T-helper 2 cell (primary cell): Measurements from ENCODE around the gene PSMD1.
"Not testable (repeated sequence)": the region's sequence is repeated elsewhere in the genome, so short reads cannot be mapped to it uniquely, and the experiment has no call there.

ENCODE experiments used
- DNase-seq, 5 experiments: peaks; one replicate each; pipeline versions ENCODE4 v3.0.0 to v3.0.0-alpha.2; 2012 to 2022

Gene PSMD1

DNA sequence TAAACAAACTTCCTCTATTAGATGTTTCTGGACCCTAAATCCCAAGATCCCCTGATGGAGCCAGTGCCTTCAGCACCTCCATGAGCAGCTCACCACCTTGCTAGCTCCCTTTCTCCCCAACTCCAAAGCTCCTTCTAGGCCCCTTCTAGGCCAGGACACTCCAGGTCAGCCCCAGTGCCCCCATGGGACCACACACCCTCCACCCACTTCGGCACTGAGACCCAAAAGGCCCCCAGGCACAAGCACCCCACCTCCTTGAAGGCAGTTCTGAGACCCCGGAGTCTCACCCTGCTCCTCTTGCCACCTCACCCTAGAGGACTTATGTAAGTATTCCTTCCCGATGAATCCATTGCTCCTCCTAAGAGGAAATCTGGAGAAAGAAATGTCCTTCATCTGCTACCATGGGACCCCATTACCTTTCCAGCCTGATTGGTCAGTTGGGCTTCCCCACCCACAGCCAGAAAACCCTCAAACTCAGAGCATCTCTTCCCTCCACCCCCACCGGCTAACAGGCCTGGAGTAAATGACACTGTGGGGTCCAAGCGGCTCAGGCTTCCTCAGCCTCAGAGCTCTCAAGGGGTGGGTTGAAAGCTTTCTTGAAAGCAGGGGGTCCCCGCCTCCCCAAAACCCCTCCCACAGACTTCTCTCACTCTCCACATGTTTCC lies 132.0 kb downstream of the PSMD1 start:
- no peak for DNase-seq

DNA sequence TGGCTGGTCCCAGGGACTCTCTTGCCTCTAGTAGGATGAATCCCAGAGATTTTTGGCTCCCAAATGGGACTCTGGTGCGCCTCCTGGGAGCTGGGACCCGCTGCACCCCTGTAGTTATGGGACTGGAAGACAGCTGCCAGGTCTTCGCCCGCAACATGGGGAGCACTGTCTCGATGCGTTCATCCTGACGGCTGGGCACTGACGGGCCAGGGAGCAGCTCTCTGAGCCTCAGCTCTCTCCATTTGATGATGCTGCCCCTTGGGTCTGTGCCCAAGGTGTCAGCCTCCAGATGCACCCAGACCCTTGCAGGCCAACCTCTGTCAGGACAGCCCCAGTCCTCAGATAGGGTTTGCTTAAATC lies 132.5 kb downstream of the PSMD1 start:
- DNase-seq: no peak

DNA sequence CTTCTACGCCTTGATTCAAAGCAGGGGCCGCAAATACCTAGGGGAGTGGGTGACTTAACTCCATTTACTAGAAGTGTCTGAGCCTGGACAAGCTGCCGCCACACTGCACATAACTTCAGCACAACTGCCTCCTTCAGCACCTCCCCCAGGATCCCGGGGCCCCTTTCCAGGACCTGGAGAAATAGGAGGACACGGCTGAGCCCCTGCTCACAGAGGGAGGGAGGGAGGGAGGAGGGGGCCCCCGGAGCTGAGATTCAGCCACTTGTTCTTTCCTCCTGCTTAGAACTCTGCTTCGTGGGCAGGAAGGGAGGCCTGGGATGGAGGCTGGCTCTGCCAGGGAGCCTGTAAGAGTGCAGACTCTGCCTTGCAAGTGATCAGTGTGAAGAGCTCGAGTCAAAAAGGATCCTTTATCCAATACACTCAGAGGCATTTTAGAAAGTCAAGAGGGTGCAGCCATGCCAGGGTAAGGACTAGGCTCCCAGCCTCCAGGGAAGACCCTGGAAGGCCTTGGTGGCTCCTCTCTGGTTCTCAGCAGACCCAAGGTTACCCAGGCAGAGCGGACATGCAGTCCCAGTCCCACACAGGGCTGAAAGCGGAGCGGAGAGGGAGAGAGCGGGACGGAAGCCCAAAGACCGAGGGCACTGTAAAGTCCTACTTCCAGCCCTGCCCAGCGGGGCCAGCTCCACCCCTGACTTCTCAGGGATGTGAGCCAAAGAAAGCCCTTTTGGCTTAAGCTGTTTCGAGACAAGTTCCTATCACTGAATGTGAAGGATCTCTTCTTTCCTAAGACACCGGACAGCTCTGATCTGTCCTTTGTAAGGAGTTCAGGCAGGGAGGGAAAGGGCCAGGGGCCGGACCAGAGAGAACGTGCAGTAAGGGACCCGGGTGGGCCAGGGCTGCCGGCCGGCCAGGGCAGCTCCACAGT lies 133.2 kb downstream of the PSMD1 start:
- no peak for DNase-seq

DNA sequence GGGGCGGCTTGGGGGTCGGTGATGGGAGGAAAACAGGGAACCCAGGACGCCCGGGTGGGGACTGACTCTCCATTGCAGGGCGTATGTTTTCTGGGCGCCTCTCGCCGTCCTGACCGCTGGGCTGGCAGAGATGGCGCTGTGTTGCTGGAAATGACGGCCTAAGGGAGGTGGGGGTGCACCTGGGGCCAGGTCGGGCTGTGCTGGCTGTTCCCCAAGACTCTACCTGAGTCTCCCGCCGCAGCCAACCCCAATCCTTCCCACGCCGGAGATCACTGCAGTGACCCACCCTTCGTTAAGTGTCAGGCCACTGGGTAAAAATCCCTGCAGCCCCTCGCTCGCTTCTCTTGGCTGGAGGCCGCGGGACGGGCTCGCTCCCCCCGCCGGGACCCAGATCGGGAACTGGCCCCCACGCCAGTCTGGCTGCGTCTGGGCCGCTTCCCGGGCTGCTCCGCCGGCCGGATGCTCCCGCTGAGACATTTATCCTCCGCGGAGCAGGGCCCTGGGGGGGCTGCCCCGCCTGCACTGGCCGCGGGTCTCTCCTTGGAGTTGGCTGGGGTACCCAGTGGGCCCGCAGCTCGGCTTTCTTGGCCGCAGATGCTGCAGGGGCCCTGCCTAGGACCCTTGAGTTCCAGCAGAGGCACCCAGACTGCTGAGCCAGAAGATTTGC lies 134.0 kb downstream of the PSMD1 start:
- DNase-seq: no peak

DNA sequence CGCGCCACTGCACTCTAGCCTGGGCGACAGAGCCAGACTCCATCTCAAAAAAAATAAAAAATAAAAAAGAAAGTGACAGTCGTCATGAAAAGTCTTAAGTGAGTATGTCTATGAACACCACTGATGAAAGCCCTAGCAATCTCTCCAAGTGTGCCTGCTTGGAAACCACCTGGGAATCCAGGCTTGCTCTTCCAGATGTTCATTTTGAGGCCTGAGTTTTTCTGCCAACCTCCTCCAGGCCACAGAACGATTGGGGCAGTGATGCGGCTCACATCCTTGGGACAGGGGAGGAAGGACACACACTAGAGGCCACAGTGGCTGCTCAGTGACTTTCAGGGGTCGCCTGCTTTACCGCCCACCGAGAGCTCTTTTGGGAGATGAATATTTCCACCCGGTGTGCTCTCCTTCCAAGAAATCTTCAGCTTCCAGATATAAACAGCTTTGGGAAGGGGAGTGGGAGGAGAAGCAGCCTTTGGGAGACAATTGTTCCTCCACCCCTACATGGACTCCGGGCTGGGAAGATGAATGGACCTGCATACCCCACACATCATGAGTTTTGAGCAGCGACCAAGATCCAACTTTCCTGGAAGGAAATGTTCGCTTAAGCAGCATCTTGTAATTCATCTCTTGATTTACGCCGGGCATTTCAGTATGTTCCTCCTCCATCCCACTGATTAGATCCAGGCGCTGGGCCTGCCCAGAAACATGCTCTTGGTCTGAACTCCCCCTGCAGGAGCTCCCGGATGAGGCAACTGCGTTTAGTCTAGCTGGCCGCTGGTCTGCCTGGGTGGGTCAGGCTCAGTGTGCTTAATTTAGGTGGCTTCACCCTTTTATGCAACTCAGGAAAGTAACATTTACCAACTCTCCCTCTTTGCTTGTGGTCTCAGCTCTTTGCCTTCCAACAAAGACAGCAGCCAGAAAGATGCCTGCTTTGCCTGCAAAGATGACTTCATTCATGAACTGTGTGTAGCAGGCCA lies 135.5 kb downstream of the PSMD1 start:
- no peak for DNase-seq

DNA sequence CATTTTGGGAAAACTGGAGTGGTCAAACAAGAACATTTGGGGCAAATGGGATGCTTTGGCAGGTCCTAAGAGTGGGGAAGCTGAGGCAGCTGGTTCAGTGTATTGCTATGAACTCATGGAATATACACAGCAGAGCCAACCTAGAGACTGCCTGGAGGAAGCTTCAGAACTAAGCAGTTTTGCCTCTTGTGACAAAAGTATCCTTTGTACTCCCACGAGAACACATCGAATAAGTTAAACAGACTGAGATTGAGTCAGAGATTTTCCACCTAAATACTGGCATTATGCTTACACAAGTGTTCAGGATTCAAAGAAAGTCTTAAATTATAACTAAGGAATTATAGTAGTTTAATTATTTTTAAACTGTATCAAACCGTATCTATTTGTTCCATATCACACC lies 136.5 kb downstream of the PSMD1 start:
- DNase-seq: no peak

DNA sequence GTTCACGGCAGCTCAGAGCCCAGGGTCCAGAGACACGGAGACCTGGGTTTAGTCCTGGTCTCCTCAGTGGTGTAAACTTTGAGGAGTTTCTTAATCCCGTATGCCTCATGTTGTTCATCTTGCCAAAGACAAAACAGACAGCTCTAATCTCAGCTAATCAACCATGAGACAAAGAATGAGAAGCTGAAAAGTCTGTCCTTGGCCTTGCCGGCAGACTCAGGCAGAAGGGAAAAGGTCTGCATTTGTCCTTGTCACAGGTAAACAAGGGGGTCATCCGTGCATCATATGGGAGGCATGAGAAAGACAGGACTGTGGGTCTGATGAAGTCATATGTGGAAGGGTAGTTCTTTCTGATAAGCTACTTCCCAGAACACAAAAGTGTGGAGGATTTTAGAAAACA lies 139.9 kb downstream of the PSMD1 start:
- no peak for DNase-seq

DNA sequence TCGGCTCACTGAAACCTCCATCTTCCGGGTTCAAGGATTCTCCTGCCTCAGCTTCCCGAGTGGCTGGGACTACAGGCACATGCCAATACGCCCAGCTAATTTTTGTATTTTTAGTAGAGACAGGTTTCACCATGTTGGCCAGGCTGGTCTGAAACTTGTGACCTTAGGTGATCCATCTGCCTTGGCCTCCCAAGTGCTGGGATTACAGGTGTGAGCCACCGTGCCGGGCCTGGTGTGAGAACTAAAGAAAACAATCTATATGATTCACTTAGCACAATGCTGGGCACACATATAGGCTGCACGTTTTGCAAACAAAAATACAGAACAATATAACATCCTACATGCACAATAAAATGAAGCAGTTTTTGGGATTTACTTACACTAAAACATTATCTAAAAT lies 140.5 kb downstream of the PSMD1 start:
- not testable (repeated sequence) for DNase-seq

DNA sequence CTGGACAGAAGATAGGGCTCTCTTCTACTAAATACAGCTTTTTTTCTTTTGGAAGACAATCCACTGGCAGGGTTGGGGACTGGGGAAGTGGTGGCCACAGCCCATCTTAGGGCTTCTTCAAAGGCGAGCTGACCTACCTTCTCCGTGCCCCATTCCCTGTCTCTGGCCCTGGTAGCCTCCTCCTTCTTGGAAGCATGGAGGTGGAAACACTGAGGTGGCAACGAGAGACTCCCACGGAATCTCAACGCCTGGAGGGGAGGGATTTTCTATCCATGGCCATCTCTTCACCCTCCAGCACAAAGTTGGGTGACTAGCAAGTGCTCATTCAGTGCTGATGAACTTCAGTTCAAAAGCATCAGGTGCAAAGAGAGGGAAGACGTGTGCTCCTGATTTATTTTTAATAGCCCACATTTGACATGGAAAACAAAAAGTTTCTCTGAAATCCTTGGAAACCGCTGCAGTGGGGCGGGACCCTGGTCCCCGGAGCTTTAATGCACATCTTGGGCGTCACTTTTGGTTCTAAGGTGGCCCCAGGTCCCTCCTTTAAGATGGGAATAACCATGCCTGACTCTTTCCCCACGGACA lies 141.1 kb downstream of the PSMD1 start:
- no peak for DNase-seq

DNA sequence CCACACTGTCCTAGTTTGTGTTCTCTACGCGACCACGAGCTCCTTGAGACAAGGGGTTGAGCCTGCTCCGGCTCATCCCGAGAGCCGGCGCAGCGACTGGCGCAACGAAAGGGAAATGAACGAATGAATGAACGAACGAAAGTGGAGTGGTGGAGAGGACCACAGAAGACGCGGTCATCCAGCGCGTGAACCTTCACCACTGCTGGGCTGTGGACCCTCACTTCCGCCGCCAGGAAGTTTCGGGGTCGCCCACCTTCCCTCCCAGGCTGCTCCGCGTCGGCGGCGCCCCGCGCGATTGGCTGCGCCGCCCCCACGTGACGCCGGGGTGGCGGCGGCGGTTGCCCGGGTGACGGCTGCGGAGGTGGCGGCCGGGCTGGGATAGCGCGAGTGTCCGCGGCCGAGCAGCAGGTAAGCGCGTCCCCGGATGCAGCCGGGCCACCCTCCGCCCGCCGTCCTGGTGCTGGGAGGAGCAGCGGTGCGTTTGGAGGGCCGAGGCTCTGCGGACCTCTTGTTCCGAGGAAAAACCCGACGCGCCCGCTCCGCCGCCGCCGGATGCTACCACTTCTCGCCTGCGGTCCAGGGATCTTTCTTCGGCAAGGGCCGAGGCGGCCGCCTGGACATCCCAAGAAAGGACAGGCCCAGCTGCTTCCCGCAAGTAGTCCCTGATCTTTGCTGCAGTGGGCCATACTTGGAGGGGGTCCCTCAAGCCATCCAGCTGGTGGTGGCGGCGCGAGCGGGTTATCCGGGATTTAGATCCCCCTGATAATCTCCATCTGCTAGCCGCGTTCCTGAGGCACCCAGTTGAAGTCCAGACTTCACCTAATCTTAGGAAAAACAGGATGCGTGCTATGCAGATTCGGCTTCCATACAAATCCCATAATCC lies 141.9 kb downstream of the PSMD1 start, which contains the start of gene ARMC9:
TSS of gene ARMC9 (plus strand) at position 341 of the 883 bp plus-strand sequence. CDS start 7,608 bp downstream, outside the sequence.
- peak; percentile 54 to 70 (median 60) for DNase-seq

DNA sequence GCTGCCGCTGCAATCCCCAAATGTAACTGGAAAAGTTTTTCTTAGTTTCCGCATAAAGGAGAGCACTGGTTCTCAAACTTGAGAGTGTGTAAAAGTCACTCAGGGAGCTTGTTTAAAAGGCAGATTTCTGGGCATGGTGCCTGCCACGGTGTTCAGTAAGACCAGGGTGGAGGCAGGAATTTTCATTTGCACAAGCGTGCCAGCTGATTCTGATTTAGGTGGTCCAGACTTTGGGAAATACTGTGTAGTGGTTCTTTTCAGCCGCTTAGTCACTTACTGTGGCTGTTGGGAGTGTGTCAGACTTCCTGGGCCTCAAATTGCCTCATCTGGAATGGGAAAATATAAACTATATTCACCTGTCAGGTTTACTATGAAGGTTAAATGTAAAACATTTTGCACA lies 142.6 kb downstream of the PSMD1 start:
- no peak for DNase-seq

DNA sequence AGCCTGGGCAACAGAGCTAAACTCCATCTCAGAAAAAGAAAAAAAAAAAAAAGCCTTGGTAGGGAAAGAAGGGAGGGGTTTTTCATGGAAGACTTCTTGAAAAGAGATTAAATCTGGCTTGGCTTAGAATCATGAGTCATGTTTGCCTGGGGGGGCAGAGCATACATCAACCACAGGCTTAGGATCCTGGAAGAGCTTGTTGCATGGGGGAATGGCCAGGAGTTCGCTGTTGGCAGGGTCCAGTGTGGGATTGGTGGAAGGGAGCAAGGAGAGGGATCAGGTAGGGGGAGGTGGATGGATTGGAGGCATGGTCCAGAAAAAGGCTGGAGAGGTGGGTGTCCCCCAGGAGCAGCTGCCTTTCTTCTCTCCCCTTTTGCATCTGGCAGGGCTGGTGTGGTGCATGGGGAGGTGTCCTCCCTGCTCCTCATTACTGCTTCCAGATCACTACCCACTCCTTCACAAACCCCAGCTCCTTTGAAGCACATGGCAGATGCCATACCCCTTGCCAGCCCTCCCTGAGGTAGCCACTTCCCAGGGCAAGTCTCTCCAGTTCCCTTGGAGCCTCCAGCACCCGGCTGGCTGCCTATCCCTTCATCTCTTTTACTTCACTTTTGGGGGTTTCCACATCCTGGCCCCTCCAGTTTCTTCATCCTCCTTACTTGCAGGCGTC lies 144.3 kb downstream of the PSMD1 start:
- no peak for DNase-seq

DNA sequence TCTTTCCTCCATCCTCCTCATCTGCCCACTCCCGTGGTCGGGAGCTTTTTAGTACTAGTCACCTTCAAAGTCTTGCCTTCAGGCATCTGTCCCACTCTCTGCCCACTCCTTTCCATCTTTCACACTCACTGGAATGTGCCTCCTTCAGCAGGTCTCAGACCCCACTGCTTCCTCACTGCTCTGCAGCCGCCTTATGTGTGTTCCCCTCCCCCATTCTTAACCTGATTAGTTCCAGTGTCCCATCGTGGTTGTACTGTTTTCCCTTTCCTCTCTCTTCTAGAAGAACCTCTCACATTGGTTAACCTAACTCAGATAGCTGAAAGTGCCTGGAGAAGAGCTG lies 144.8 kb downstream of the PSMD1 start:
- no peak for DNase-seq

DNA sequence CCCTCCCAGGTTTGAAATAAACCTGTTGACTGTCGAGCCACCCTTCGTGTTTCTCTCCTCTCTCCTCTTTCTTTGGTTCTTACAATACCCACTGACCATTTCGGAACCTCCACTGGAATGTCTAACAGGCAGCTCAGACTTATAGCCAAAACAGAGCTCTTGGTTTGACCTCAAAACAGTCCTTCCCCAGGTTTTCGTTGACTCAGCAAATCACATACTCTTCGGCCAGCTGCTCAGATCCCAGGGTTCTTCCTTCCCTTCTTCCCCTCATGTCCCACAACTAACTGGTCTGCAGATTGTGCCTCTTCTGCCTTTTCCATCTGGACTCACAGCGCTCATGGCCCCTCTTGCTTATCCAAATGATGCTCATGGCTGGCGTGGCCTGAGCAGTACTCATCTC lies 146.4 kb downstream of the PSMD1 start:
- no peak for DNase-seq

DNA sequence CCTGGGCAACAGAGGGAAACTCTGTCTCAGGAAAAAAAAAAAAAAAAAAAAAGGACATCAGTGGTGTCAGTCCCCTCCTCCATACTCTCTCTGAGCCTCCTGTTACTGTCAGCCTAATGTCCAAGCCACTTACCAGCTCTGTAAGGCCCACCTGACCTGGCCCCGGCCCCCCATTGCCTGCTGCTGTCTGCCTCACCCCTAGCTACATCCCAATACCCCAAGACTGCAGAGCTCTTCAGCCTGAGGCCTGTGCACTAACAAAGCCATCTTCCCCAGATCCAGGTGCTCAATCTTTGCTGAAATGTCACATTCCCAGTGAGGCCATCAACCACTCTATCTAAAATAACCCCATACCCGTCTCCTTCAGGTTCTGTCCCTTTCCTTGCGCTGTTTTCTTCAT lies 147.5 kb downstream of the PSMD1 start:
- DNase-seq: no peak

DNA sequence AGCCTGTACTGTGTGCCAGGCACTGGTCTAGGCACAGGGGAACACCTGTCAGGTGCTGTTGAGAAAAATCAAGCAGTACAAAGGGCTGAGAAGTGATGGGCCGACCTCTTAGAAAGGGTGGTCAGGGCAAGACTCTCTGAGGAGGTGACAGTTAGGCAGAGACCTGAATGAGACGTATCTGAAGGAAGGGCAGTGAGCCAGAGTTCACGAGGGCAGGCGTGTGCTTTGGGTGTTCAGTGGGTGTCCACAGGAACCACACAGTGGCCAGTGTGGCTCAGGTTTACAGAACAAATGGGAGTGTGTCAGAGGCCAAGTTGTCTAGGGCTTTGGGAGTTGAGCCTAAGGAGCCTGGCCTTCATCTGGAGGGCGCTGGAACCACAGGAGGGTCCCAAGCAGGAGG lies 147.9 kb downstream of the PSMD1 start:
- no peak for DNase-seq

DNA sequence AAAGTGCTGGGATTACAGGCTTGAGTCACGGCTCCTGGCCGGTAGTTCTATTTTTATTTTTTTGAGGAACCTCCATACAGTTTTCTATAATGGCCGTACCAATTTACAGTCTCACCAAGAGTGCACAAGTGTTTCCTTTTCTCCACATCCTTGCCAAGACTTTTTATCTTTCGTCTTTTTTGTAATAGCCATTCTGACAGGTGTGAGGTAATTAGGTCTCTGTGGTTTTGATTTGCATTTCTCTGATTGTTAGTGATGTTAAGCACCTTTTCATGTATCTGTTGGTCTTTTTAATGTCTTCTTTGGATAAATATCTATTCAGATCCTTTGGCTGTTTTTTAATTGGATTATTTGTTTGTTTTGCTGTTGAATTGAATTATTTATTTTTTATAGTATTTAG lies 151.1 kb downstream of the PSMD1 start:
- DNase-seq: no peak

DNA sequence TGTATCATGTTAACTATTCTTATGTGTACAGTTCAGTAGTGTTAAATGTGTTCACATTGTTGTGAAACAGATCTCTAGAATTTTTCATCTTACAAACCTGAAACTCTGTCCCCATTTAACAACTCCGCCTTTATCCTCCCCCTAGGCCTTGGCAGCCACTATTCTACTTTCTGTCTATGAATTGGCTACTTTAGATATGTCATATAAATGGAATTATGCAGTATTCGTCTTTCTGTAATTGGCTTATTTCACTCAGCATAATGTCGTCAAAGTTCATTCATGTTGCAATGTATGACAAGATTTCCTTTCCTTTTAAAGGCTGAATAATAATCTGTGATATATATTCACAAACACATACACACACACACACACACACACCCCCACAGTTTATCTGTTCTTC lies 154.1 kb downstream of the PSMD1 start:
- no peak for DNase-seq

DNA sequence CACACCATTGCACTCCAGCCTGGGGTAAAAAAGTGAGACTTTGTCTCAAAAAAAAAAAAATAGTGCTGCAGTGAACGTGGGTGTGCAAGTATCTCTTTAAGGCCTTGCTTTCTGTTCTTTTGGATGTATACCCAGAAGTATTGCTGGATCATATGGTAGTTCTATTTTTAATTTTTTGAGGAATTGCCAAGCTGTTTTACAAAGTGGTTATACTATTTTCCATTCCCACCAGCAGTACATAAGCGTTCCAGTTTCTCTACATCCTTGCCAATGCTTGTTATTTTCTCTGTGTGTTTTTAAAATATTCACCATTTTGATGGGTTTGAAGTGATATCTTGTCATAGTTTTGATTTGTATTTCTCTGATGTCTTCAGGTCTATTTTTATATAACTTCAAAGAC lies 154.8 kb downstream of the PSMD1 start:
- no peak for DNase-seq

DNA sequence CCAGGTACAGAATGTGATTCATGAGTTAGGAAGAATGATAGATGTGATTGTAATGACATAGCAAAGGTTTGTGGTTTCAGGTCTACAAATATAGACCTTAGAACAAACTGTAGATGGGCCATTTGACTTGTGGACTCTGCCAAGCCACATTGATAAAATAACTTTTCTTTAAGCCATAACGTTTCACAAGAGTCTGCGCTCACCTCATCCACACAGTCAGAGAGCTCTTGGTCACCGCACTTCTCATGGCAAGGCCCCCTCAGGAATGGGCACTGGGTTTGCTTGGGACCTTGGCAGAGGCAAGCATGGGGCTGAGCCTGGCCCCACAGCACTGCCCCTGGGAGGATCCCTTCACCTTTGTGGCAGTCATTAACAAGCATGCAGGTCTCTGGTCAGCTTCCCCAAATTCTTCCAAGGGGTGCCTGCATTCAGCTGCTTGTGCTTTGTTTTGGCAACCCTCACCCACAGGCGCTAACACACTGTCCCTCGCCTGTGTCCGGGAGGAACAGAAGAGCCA lies 155.7 kb downstream of the PSMD1 start:
- no peak for DNase-seq
